Cardiac muscle cell (in vitro differentiated cells and primary cell): ENCODE data around the gene PPP1R12C. TPM values are rescaled to one million over a fixed set of nuclear protein-coding genes. Genes with fewer than 3 reads are reported as not detected.

ENCODE experiments used
- DNase-seq, 2 donors: peaks; one replicate each; pipeline versions ENCODE4 v3.0.0 to v3.0.0-alpha.2; 2010 to 2017; ENCODE audit warnings: low read depth in 1 of 2, low spot score in 1 of 2
- H3K27ac ChIP-seq: fragments of 200-600 bp; sonication (generic); 2 replicates; pipeline ENCODE4 v1.5.1; 2016
- H3K27me3 ChIP-seq: fragments of 200-600 bp; sonication (generic); 2 replicates; pipeline ENCODE4 v1.6.0; 2016; ENCODE audit warnings: control low read depth
- H3K36me3 ChIP-seq: fragments of 200-600 bp; sonication (generic); 2 replicates; pipeline ENCODE4 v1.5.1; 2016; ENCODE audit warnings: control low read depth
- H3K4me1 ChIP-seq: fragments of 200-600 bp; sonication (generic); 2 replicates; pipeline ENCODE4 v1.8.1; 2017; ENCODE audit warnings: low read depth, mild to moderate bottlenecking, mixed run types
- H3K4me3 ChIP-seq: fragments of 200-600 bp; sonication (generic); 2 replicates; pipeline ENCODE4 v1.5.1; 2016; ENCODE audit warnings: mild to moderate bottlenecking
- H3K9me3 ChIP-seq: fragments of 200-600 bp; sonication (generic); 2 replicates; pipeline ENCODE4 v1.5.1; 2017; ENCODE audit warnings: low read depth, mild to moderate bottlenecking, control low read depth
- CTCF ChIP-seq: IDR thresholded peaks from 2 replicates; pipeline ENCODE4 v1.5.1; 2012; ENCODE audit warnings: low read depth, mild to moderate bottlenecking, low read length
- polyA plus RNA-seq: library from polyadenylated mRNA; unstranded; fragments of >200 nt; fragmentation: Nextera tagmentation; extraction: Ambion mirVana; gene quantifications from 2 replicates; pipeline ENCODE4 v1.2.1, GENCODE V29; 2016
- total RNA-seq: library from RNA; depleted of rRNA; stranded (reverse); fragments of >200 nt; gene quantifications from 2 replicates; pipeline ENCODE4 v1.2.3, GENCODE V29; 2016

PPP1R12C gene
- total and polyA plus RNA-seq, 2 experiments from 2014 or later = 38.0 to 107 TPM

GRCh38 chr19:55160128-55160985 lies 42.9 kb upstream of the PPP1R12C start:
- H3K36me3 ChIP-seq = no peaks in the 10 kb centered on the region
- H3K27me3 ChIP-seq = peaks cover 22% of the 10 kb centered on the region
- no peak overlapping the region for H3K27ac ChIP-seq
- H3K4me1 ChIP-seq = peaks cover 15% of the 10 kb centered on the region
- H3K4me3 ChIP-seq = no peak overlapping the region
- peak; percentile 89 to 92 for DNase-seq
- TF ChIP-seq CTCF = peak; percentile 96
- no peaks in the 10 kb centered on the region for H3K9me3 ChIP-seq

DNA sequence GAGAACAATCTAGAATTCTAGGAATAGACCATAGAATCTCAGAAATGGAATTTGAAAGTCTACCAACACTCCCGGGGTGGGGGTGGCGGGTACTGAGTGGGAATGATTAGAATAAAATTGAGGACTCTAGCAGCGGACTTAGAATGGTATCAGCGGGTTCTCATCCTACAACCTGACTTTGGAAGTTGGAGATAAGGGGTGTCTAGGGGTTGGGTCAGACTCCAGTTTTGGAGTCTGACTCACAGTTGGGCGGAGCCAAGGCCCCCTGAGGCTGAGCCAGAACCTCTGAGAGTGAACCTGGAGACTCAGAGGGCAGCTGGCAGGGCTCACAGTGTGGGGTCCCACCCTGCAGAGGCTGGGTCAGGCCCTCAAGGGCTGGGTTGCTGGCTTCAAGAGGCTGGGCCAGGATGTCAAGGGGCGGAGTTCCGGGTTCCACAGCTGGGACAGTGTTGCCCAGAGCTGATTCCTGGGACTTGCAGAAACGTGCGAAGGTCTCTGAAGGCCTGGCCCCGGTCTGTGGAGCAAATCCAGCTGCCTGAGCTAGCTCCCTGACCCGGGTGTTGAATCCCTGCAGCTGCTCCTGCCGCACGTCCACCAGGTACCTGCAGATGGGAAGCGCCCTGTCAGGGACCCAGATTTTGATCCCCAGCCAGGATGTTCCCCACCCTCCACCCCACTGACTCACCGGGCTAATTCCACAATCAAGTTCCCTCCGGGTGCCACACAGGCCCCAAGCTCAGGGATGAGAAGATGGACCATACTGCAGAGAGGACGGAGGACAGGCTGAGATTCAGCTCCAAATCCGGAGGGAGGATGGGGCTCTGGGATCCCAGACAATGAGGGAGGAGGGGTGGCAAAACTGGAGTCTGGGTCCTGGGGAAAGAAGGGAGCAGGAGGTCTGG lies 41.7 kb upstream of the PPP1R12C start:
- Histone ChIP-seq H3K27ac (peak overlapping the region; percentile 48), H3K4me1 (peaks cover 15% of the 10 kb centered on the region), H3K9me3 (no peaks in the 10 kb centered on the region), H3K4me3 (no peak overlapping the region), H3K27me3 (peaks cover 22% of the 10 kb centered on the region), H3K36me3 (no peaks in the 10 kb centered on the region)
- DNase-seq = peak; percentile 51 to 70
- TF ChIP-seq CTCF = no peak

GRCh38 chr19:55158423-55158822 lies 41.0 kb upstream of the PPP1R12C start:
- Histone ChIP-seq H3K9me3 (no peaks in the 10 kb centered on the region), H3K4me3 (no peak overlapping the region), H3K27me3 (peaks cover 22% of the 10 kb centered on the region), H3K36me3 (no peaks in the 10 kb centered on the region), H3K27ac (peak overlapping the region; percentile 48), H3K4me1 (peaks cover 15% of the 10 kb centered on the region)
- DNase-seq = no peak
- TF ChIP-seq CTCF = no peak

- Histone ChIP-seq H3K4me3 (peak within 1 kb of the TSS; percentile 34), H3K27me3 (peaks cover 17% of the 10 kb centered on the region), H3K36me3 (no peaks in the 10 kb centered on the region), H3K9me3 (no peaks in the 10 kb centered on the region), H3K27ac (peak within 1 kb of the TSS; percentile 48), H3K4me1 (peaks cover 15% of the 10 kb centered on the region)
- no peak for TF ChIP-seq CTCF
- no peak for DNase-seq
These were observed 39.8 kb upstream of the PPP1R12C start, which contains the start of gene TNNI3 for GRCh38 chr19:55157064-55157908. TNNI3 (minus strand) TSS chr19:55157732; CDS start chr19:55157589, 143 bp downstream.
